Hematopoietic multipotent progenitor cell treated with erythropoietin and hydrocortisone succinate and interleukin-3 and kit ligand, for 17 days (in vitro differentiated cells): ENCODE results near the gene NRXN3.
"Not testable (repeated sequence)": the region's sequence is repeated elsewhere in the genome, so short reads cannot be mapped to it uniquely, and the experiment has no call there.

ENCODE experiments used
- DNase-seq: peaks from one replicate; pipeline ENCODE4 v3.0.0-alpha.2; 2015; ENCODE audit warnings: low spot score

Gene NRXN3

GRCh38 chr14:79732911-79733655 is 1562.9 kb downstream of the NRXN3 start:
- no peak for DNase-seq

DNA sequence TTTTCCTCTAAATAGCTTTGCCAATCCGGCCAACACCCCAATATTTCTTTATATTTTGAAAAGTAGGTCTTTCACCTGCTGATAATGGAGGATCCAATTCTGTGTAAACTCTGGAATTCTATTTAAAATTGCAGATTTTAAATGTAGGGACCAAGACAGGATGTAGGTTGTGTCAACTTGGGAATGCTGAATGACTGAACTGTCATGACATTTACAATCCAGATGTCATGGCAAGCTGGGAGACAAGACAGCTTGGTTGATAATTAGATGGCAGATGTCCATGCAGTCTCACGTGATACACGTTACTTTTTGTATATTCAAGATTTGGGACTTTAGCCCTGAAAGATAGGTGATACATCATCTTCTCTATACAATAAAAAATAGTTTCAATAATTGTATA is 1564.0 kb downstream of the NRXN3 start:
- no peak for DNase-seq

DNA sequence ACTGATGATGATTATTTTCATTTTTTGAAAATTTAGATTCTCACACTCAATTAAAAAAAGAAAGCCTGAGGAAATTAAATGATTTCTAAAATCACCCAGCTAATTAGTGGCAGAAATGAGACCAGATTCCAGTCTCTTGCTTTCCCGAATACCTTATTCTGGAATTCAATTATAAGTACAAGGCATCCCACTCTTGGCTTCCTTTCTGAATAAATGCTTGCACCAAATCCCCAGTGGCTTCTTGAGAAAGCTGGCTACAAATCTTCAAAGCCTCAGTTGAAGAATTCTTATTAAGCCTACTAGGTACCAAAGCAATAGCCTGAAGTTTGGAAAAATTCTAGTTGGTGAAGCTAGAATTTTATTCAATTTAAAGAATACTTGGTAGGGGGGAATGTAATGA is 1564.5 kb downstream of the NRXN3 start:
- no peak for DNase-seq

- no peak for DNase-seq
Observed at GRCh38 chr14:79735121-79735520, 1564.9 kb downstream of the NRXN3 start.

DNA sequence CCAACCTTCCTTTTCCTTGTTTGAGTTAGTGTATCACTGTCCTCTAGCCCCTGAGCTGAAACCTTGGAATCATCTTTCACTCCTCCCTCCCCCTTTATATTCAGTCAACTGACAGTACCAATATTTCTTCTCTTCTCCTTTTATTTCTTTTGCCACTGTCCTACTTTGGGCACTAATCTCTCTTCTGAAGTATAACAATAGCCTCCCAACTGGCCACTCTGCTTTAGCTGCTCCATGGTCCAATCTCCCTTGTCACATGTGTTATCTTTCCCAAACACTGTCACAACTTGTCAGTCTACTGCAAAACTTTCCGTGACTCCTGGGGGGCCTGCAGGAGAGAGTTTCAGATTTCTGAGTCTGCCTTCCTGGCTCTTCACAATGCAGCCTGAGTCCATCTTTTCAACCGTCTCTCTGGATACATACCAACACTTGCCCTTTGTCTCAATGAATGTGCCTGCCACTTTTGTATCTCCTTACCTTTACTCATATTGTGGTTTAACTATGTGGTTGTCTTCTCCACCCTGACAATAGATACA is 1570.0 kb downstream of the NRXN3 start:
- DNase-seq = no peak

DNA sequence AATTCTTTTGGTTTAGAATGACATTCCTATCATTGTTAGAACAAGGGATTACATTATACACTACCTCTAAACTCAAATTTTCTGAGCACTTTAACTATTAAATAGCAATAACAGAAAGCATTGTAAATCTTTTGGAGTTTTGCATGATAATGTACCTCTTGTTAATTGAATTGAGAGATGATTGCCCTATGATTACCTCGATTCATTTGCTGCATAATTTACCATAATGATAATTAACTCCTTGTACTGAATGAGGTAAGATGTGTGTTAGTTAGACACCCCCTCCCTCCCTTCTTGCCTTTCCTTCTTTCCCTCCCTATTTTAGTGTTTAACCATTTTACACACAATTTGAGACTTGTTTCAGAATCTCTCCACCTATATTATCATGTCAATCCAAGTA is 1572.0 kb downstream of the NRXN3 start:
- no peak for DNase-seq

GRCh38 chr14:79745046-79745445 is 1574.9 kb downstream of the NRXN3 start:
- DNase-seq = no peak

DNA sequence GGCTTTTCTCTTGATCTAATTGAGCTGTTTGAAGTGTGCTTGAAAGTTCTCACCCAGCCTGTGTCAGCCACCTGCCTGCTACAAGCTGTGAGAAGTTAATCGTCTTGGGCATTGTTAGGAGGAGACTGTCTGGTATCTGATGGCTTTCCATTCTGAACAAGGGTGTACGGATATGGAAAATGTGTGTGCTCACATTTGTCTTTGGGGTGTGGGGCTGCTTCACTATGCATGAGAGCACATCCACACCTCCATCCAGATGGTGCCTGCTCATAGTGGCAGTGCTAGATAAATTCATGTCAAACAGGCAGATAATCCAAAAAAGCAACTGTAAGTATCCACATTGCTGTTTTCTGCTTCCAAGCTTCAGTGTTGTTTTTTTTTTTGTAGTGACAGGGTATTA is 1578.9 kb downstream of the NRXN3 start:
- no peak for DNase-seq

GRCh38 chr14:79758985-79759384 is 1588.8 kb downstream of the NRXN3 start:
- no peak for DNase-seq

DNA sequence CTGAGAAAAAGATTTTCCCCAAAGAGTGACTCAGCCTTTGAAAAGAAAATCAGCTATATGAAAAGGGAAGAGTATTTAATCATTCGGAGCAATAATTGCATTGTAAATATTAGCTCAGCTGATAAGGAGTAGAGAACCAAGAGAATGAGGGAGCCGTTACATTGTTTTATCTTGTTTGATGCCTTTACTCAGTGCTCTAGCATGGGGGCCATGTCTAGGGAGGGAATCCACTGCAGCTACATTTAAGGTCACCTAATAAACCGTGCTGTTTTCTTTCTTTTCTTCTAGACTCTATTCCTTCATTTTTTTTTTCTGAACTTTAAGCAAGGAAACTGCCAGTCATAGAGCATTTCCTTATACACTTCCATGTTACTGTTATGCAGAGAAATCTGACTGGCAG is 1594.2 kb downstream of the NRXN3 start:
- DNase-seq = no peak

- DNase-seq = no peak
Observed at GRCh38 chr14:79766511-79766910, 1596.3 kb downstream of the NRXN3 start.

- no peak for DNase-seq
Observed at GRCh38 chr14:79767251-79767650, 1597.1 kb downstream of the NRXN3 start.

DNA sequence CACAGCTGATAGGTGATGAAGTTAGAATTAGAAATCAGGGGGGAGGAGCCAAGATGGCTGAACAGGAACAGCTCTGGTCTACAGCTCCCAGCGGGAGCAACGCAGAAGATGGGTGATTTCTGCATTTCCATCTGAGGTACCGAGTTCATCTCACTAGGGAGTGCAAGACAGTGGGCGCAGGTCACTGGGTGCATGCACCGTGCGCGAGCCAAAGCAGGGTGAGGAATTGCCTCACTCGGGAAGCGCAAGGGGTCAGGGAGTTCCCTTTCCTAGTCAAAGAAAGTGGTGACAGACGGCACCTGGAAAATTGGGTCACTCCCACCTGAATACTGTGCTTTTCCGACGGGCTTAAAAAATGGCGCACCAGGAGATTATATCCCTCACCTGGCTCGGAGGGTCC is 1597.5 kb downstream of the NRXN3 start:
- DNase-seq = not testable (repeated sequence)

- no peak for DNase-seq
Observed at GRCh38 chr14:79781882-79782281, 1611.7 kb downstream of the NRXN3 start.

- DNase-seq = no peak
Observed at GRCh38 chr14:79783041-79783440, 1612.9 kb downstream of the NRXN3 start.

DNA sequence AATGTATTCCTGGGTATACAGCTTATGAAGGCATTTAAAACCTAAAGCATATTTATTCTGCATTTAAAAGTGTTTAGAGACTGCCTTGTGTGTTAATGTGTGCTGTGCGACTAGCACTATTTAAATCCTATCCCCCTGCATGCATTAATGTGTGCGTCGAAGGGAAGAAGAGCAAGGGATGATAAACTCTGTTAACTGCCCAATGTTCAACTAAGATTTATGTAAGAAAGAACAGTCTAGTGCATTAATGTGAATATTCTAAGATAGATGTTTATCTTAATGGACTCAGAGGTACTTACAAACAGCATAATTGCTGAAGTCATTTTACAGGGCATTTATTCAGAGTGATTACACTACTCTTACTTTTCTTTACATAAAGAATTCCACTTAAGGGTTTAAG is 1616.3 kb downstream of the NRXN3 start:
- DNase-seq = no peak

GRCh38 chr14:79788346-79788745 is 1618.2 kb downstream of the NRXN3 start:
- DNase-seq = no peak

DNA sequence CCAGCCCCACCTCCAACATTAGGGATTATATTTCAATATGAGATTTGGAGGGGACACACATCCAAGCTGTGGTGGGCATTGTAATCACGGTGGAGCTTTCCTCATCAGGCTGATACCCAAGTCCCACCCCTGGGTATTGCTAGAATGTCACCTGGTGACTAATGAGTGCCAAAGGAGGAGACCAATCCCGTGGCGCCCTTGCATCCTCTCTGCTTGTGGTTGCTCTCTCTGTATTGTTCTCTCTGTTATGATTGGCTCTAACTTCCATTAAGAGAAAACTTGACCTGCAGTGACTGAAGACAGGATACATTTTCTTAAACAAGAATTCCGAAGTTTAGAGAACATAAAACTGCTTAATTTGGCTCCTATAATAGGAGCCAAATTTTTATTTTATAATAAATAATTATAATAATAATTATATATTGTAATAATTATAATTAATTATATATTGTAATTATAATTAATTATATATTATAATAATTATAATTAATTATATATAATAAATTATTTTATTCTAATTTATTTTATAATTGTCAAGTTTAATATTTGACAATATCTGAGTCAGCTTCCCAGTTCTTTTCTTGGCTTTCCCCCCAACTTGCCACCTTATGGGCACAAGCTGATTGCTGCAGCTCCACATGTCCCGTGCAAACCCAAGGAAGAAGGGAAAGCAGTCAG is 1621.0 kb downstream of the NRXN3 start:
- no peak for DNase-seq

- DNase-seq = no peak
Observed at GRCh38 chr14:79802093-79802492, 1631.9 kb downstream of the NRXN3 start.

GRCh38 chr14:79805636-79806035 is 1635.5 kb downstream of the NRXN3 start:
- no peak for DNase-seq

- DNase-seq = no peak
Observed at GRCh38 chr14:79809849-79810612, 1639.9 kb downstream of the NRXN3 start.

DNA sequence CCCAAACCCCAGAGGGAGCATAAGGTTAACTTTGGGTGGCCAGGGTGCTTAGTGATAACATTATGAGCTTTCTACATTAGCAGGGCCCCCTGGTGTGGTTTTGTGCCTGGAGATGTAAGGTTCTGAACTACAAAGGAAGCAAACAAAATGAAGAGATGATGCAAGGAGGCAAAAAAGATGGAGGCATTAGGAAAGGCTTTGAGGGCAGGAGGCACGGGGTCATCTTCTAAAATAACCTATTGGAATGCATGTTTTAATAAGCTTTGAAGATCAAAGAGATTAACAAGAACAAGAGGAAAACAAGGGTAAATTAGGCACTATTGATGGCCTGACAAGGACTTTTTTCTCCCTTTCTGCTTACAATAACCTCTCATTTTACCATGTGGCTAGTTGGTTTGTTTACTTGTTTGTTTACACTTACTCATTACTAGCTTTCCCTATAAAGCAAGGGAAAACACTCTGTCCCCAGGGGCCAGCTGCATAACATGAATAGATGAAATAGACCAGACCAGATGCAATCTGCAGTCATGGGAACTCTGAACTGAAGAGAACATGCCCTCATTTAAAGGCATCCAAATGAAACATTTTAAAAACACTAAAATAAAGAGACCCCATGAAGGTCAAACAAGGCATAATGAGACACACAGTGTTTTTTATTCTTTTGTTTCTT is 1650.8 kb downstream of the NRXN3 start:
- DNase-seq = no peak
